ENCODE results near the gene GATAD2A. TPM values are rescaled to one million over a fixed set of nuclear protein-coding genes. Genes with fewer than 3 reads are reported as not detected.
"Not testable (repeated sequence)": the region's sequence is repeated elsewhere in the genome, so short reads cannot be mapped to it uniquely, and the experiment has no call there.

Gene GATAD2A
- total RNA-seq, 1 donor from 2014 or later = 91.0 TPM

DNA sequence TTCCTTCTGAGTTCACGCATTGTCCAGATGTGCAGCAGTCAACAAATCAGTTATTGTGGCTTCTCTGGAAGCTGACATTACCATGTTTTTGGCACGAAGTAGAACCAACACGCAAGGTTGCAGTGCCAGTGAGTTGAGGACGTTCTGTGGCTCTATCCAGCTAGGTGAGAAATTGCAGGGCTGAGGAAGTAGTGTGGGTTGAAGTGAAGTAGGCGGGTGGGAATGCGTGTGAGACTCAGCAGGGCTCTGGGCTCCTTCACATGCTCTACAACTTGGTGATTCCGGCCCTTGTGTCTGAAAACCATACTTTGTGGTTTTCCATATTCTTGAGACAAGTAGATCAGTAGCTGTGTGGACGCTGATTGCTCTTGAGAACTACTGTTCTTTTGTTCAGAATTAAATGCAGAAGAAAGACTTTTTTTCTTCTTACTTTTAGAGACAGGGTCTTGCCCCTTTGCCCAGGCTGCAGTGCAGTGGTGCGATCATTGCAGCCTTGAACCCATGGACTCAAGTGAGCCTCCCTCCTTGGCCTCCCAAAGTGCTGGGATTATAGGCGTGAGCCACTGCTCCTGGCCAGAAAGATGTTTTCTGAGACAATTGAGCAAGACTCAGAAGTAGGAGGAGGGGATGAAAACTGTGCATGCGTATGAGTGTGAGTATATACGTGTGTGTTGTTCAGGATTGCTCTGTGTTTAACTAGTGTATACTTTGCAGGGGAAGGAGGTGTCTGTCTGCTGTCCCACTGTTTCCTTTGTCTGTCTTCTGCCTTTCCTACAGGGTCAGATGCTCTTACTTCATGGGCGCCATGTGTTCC lies 46.2 kb downstream of the GATAD2A start:
- Mint-ChIP-seq H3K27me3 (no peaks in the 10 kb centered on the region), H3K4me3 (ENCODE audit: low read depth) (no peak overlapping the region), H3K36me3 (ENCODE audit: insufficient read depth) (no peaks in the 10 kb centered on the region), H3K4me1 (ENCODE audit: low read depth) (peaks cover 4% of the 10 kb centered on the region), H3K27ac (peak overlapping the region; percentile 73), H3K9me3 (ENCODE audit: low read depth) (no peaks in the 10 kb centered on the region)
- TF ChIP-seq, protein P1, sequence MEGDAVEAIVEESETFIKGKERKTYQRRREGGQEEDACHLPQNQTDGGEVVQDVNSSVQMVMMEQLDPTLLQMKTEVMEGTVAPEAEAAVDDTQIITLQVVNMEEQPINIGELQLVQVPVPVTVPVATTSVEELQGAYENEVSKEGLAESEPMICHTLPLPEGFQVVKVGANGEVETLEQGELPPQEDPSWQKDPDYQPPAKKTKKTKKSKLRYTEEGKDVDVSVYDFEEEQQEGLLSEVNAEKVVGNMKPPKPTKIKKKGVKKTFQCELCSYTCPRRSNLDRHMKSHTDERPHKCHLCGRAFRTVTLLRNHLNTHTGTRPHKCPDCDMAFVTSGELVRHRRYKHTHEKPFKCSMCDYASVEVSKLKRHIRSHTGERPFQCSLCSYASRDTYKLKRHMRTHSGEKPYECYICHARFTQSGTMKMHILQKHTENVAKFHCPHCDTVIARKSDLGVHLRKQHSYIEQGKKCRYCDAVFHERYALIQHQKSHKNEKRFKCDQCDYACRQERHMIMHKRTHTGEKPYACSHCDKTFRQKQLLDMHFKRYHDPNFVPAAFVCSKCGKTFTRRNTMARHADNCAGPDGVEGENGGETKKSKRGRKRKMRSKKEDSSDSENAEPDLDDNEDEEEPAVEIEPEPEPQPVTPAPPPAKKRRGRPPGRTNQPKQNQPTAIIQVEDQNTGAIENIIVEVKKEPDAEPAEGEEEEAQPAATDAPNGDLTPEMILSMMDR (IDR thresholded peaks at IDR 0.05; ENCODE audit: unreplicated experiment) = no peak
- DNase-seq (ENCODE audit: low spot score, unreplicated experiment) = no peak

DNA sequence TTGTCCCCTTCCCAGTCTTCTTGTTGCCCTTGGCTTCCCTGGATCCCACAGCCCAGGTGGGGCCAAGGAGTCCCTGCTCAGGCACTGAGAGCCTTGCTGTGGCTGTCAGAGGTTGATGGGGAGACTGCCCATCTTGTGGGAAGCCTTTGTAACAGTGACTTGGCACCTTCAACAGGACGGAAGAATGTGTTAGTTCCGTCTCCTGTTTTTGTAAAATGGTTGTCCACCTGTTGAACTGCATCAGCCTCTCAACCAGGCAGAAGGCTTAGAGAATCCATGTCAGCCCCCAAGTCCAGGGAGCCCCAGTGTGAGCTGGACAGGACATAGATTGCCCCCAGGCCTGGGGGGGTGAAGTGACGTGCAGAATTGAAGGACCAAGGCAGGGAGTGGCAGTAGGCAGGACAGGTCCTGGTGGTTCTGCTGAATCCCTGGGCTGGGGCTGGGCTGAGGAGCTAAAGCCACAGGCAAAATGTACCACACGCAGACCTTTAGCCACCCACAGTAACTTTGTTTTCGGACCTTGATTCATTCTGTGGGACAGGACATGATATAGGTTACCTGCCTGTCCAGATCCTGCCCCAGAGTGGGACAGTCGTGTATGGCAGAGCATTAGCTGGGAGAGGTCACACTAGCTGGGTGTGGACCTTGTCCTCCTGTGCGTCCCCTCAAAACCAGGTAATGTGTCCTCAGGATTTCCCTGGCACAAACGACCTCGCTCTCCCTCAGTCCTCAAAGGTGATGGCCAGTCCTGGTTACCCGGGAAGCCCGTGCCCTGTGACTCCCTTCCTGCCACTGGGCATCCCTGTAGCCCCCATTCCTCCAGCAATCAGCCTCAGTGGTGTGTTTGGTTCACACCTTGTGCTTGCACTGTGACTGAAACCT lies 47.0 kb downstream of the GATAD2A start:
- Mint-ChIP-seq H3K4me1 (ENCODE audit: low read depth) (peaks cover 3% of the 10 kb centered on the region), H3K27ac (peak overlapping the region; percentile 73), H3K9me3 (ENCODE audit: low read depth) (no peaks in the 10 kb centered on the region), H3K27me3 (no peaks in the 10 kb centered on the region), H3K4me3 (ENCODE audit: low read depth) (no peak overlapping the region), H3K36me3 (ENCODE audit: insufficient read depth) (no peaks in the 10 kb centered on the region)
- DNase-seq (ENCODE audit: low spot score, unreplicated experiment) = no peak
- TF ChIP-seq, protein P1 (IDR thresholded peaks at IDR 0.05; ENCODE audit: unreplicated experiment) = no peak

DNA sequence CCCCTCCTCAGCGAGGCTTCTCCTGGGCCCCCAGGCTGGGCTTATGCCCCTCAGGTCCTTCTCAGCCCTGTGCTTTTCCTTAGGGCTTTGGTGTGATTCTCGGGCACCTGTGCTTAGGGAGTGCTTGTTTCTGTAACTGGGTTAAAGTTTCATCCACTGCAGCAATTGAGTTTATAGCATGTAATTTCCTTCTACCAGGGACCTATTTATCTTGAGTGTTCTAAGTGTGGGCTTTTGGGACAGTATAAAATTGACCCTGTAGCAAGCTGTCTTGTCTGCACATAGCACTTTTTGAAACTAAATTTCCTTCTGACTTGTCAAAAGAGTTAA lies 47.6 kb downstream of the GATAD2A start:
- Mint-ChIP-seq H3K27ac (peak overlapping the region; percentile 41), H3K9me3 (ENCODE audit: low read depth) (no peaks in the 10 kb centered on the region), H3K4me3 (ENCODE audit: low read depth) (no peak overlapping the region), H3K27me3 (no peaks in the 10 kb centered on the region), H3K4me1 (ENCODE audit: low read depth) (peaks cover 4% of the 10 kb centered on the region), H3K36me3 (ENCODE audit: insufficient read depth) (no peaks in the 10 kb centered on the region)
- DNase-seq (ENCODE audit: low spot score, unreplicated experiment) = no peak
- TF ChIP-seq, protein P1 (IDR thresholded peaks at IDR 0.05; ENCODE audit: unreplicated experiment) = no peak

DNA sequence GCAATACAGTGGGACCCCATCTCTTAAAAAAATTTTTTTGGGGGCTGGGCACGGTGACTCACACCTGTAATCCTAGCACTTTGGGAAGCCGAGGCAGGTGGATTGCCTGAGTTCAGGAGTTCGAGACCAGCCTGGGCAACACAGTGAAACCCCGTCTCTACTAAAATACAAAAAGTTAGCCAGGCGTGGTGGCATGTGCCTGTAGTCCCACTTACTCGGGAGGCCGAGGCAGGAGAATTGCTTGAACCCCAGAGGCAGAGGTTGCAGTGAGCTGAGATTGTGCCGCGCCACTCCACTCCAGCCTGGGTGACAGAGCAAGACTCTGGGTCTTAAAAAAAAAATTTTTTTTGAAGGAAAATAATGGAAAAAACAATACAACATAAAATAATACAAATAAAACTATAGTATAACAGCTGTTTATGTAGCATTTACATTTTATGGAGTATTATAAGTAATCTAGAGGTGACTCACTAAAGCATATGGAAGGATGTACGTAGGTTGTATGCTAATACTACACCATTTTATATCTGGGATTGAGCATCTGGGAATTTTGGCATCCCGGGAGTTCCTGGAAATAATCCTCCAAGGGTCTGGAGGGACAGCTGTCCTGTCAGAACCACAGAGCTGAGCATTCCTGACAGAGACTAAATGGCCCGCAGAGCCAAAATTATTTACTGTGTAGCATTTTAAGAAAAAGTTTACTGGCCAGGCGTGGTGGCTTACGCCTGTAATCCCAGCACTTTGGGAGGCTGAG lies 49.9 kb downstream of the GATAD2A start:
- H3K27ac Mint-ChIP-seq = peak overlapping the region; percentile 49
- H3K9me3 Mint-ChIP-seq (ENCODE audit: low read depth); H3K4me1 Mint-ChIP-seq (ENCODE audit: low read depth): not testable (repeated sequence)

DNA sequence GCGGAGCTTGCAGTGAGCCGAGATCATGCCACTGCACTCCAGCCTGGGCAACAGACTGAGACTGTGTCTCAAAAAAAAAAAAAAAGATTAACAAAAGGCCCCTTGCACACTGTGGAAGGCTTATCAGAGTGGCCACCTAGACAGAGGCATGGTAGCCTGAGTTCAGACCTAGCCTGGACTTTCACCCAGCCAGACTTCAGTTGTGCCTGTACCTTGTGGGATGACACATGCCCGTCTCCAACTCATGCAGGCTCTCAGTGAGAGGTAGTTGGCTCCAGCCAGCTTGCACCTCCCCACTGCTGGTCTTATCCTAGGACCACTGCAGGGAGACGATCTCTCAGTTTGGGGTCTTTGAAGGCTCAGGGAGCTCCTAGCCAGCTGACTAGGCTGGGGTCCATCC lies 52.2 kb downstream of the GATAD2A start:
- peak overlapping the region; percentile 79 for H3K27ac Mint-ChIP-seq
- DNase-seq (ENCODE audit: low spot score, unreplicated experiment) = no peak
- peaks cover 25% of the 10 kb centered on the region for H3K4me1 Mint-ChIP-seq (ENCODE audit: low read depth)
- no peak overlapping the region for H3K4me3 Mint-ChIP-seq (ENCODE audit: low read depth)
- no peaks in the 10 kb centered on the region for H3K36me3 Mint-ChIP-seq (ENCODE audit: insufficient read depth)
- TF ChIP-seq, protein P1 (IDR thresholded peaks at IDR 0.05; ENCODE audit: unreplicated experiment) = no peak
- H3K9me3 Mint-ChIP-seq (ENCODE audit: low read depth) = no peaks in the 10 kb centered on the region
- H3K27me3 Mint-ChIP-seq = no peaks in the 10 kb centered on the region

More for the DNA sequence above, 49.9 kb downstream of the GATAD2A start:
- not testable (repeated sequence) for H3K4me3 Mint-ChIP-seq (ENCODE audit: low read depth); H3K36me3 Mint-ChIP-seq (ENCODE audit: insufficient read depth); DNase-seq (ENCODE audit: low spot score, unreplicated experiment); H3K27me3 Mint-ChIP-seq

All from progenitor cell of endocrine pancreas (in vitro differentiated cells).